GM12865 (cell line): ENCODE data around the gene PUM1.

Source experiments
- DNase-seq: peaks from one replicate; pipeline ENCODE4 v3.0.0; 2010; ENCODE audit warnings: low read depth
- H3K4me3 ChIP-seq: 2 replicates; pipeline ENCODE4 v1.5.1; 2011; ENCODE audit warnings: mild to moderate bottlenecking, low read depth, low read length, control low read depth
- CTCF ChIP-seq: IDR thresholded peaks from 2 replicates; pipeline ENCODE4 v1.5.1; 2011; ENCODE audit warnings: low read length, control low read depth, low read depth, inconsistent platforms; ENCODE audit not compliant: insufficient read depth; ENCODE audit errors: missing control alignments

Gene PUM1

GRCh38 chr1:31004231-31004621, 61.3 kb downstream of the PUM1 start:
- no peak for DNase-seq
- no peak for TF ChIP-seq CTCF
- H3K4me3 ChIP-seq: no peak overlapping the region

GRCh38 chr1:31003613-31004230, 61.8 kb downstream of the PUM1 start:
- DNase-seq: no peak
- TF ChIP-seq CTCF: no peak
- H3K4me3 ChIP-seq: no peak overlapping the region

GRCh38 chr1:31000301-31000700, 65.2 kb downstream of the PUM1 start:
- no peak for DNase-seq
- no peak for TF ChIP-seq CTCF
- H3K4me3 ChIP-seq: no peak overlapping the region

GRCh38 chr1:30998887-30999286, 66.6 kb downstream of the PUM1 start:
- H3K4me3 ChIP-seq: no peak overlapping the region
- no peak for TF ChIP-seq CTCF
- no peak for DNase-seq

- no peak for TF ChIP-seq CTCF
- no peak overlapping the region for H3K4me3 ChIP-seq
- DNase-seq: no peak
These were observed 67.3 kb downstream of the PUM1 start for GRCh38 chr1:30998171-30998570.

GRCh38 chr1:30997463-30998057, 68.0 kb downstream of the PUM1 start:
- peak; percentile 21 for DNase-seq
- no peak overlapping the region for H3K4me3 ChIP-seq
- TF ChIP-seq CTCF: no peak

GRCh38 chr1:30995990-30996612, 69.4 kb downstream of the PUM1 start:
- no peak for TF ChIP-seq CTCF
- DNase-seq: no peak
- H3K4me3 ChIP-seq: no peak overlapping the region
